GM18508 (cell line): ENCODE measurements around the gene LGR4.

ENCODE experiments used
- ATAC-seq: cut with Tn5 transposase; IDR thresholded peaks from one replicate; pipeline ENCODE4 v1.9.1; 2021; ENCODE audit warnings: moderate number of reproducible peaks; ENCODE audit not compliant: insufficient read depth, unreplicated experiment

The LGR4 gene

DNA sequence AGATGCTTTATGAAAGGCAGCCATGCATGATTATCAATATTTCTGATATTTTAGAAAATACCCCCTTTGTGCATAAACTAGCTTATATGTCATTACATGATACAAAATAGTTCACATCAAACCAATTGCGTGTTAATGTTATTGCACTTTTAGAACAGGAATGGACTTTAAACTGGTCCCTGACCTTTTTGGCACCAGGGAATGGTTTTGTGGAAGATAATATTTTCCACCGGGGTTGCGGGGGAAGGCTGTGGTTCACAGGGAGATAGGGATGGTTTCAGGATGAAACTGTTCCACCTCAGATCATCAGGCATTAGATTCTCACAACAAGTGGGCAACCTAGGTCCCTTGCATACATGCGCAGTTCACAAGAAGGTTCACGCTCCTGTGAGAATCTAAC, 16.5 kb upstream of the LGR4 start:
- ATAC-seq = no peak

DNA sequence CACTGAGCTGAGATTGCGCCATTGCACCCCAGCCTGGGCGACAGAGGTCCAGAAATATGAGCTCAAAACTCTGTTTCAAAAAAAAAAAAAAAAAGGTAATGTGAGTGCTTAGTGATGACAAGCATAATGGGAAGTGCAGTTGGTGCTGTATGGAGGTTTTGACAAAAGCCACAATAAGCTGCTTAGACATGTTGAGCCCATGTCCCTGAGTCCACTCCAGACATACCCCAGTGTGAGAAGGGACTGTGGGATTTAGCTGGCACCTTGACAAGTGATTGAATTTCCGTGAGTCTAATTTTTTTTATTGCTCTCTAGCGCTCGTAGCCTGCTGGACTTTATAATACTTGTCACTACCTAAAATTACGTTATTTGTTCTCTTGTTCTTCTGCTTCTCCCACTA, 15.1 kb upstream of the LGR4 start:
- no peak for ATAC-seq

DNA sequence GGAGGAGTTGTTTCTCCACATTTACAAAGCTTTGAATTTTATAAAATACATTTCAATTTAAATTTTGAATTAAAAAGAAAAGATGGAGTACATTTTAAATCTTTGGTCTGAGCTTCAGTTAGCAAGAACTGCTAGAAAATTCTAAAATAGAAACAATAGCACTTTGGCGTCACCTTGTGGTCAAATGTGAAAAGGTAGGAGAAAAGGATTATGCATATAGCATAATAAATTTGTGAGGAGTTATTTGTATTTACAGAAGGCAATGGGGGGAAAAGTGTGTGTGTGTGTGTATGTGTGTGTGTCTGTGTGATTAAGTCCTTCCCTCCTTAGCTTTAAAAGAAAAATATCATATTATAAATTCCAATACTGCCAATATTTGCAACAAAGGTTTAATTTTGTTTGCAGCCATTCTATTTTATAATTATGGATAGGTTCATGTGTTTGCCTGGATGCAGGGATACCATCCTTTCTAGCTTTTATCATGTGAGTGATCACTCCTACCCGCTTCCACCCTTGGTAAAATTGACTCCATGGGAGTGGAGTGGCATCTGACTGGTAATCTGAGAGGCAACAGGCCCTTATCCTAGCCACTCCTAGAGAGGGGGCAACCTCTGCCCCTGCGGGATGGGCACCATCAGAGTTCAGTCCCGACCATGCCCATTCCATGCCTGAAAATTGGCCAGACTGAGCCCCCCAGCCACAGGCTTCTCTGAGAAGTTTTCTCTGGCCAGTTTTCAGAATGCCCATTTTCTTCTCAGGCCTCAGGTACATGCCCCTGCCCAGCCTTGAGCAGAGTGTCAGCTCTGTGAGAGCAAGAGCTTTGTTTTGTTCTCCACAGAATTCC, 13.6 kb upstream of the LGR4 start:
- ATAC-seq = peak; percentile 49

DNA sequence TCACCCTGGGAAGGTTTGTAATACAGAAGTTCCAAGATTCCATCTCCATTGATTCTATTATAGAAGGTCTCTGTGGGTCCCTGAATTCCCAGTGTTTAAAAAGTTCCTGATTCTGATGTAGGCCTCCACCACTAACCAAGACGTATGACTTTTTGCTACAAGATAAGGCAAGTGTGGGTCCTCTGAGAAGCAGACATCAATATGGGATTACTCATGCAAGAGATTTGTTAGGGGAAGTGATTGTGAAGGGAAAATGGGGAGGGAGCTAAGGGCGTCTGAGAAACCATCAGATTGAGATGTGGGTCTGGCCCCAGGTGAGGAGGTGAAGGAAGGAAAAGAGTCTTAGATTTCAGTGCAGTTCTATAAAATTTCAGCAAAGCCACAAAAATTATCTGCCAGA, 10.2 kb upstream of the LGR4 start:
- no peak for ATAC-seq

DNA sequence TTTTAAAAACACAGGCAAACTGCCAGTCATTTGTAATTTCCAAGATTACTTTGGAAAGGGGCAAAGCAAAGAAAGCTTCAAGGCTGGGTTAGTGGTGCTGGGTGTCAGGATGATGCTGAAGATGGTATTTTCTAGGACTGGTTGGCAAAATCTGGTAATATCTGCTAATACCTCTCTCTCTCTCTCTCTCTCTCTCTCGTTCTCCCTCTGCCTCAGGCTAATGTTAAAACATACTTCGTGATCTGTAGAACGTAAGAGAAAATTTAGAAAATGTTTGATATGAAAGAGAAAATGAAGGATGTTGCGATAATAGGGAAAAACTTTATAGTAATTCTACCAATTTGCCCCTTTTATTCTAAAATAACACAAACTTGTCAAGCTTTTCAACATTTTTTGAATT, 9.4 kb upstream of the LGR4 start:
- ATAC-seq = no peak

DNA sequence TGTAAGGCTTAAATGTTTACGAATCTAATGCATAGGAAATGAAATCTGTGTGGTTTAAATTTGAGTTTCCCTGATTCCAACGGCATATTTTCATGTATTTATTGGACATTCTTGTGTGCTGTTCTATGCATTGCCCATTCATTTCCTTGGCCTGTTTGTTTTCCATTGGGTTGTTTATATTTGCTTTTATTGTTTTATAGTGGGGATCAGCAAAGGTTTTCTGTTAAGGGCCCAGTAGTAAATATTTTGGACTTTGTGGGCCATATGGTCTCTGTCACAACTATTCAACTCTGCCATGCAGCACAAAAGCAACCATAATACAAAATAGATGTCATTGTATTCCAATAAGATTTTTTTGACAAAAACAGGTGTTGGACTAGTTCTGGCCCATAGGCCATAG, 5.2 kb upstream of the LGR4 start:
- no peak for ATAC-seq

DNA sequence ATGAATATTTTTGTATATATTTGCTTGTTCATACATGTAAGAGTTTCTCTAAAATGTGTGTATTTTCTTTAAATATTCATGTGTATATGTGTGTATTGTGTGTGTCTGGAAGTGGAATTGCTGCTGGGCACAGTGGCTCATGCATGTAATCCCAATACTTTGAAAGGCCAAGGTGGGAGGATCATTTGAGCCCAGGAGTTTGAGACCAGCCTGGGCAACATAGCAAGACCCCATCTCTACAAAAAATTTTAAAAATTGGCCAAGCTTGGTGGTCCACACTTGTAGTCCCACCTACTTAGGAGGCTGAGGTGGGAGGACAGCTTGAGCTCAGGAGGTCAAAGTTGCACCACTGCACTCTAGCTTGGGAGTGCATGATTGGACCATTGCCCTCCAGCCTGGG, 4.7 kb upstream of the LGR4 start:
- no peak for ATAC-seq

DNA sequence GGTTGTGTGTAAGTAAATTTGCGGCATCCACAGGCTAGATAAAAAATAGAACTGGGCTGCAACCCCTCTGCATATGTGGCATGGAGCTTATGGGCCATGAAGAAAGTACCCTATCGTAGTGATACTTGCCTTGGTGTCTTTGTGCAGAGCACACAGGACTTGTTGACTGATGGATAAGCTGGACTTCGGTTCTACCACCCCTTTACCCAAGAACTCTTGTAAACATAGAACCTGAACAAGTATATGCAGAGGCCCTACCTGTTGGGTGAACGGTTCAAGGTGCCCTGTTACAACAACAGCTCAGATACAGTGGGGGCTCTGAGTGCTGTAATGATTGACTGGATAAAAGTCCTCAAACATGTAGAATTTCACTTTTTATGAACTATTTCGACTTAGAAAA, 3.0 kb upstream of the LGR4 start:
- ATAC-seq = no peak

DNA sequence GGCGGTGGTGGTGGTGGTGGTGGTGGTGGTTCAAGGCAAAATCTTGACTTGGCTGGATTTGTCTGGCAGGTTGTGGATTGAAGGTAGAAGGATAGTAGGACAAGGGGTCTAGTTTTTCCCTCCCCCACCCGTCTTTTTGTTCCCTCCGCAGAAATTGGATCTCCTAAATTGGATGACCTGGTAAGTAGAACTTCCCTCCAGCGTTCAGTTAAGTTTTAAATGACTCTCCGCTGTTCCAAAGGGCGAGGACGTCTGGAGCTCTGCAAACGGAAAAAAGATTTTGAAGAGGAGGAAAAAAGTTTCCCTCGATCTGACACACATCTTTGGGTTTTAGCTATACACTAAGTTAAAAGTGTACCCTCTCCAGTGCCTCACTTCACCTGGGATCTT, 422 bp upstream of the LGR4 start:
- no peak for ATAC-seq

DNA sequence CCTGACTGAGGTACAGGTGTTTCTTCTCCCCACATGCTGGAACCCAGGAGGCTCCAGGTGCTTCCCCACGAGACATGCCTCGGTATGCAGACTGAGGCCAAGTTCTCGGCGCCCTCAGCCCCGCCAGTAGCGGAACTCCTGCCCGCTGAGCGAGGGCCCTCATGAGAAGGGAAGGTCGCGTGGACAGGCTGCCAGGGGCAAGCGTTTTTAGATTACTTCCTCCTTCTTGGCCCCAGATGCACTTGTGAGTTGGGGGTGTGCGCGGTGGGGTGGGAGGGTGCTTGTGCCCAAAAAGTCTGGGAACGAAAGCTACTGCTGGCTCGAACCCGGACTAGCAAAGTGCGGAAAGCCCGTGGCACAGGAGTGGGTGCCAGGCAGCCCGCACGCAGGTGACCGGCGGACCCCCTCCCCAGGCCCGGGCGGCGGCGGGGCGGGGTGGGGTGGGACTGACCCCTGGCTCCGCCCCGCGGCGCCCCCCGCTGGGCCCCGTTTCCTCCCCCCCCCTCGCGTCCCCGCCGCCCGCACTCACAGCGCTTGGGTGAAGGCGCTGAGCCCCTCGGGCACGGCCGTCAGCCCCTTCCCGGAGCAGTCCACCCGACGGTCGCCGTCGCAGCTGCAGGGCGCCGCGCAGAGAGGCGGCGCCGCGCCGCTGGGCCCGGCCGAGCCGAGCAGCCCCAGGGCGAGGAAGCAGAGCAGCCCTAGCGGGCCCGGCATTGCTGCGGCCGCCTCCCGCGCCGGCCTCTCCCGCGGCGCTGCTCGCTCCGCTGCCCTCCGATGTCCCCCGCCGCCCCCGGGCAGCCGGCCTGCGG, 797 bp downstream of the LGR4 start:
- peak; percentile 19 for ATAC-seq

DNA sequence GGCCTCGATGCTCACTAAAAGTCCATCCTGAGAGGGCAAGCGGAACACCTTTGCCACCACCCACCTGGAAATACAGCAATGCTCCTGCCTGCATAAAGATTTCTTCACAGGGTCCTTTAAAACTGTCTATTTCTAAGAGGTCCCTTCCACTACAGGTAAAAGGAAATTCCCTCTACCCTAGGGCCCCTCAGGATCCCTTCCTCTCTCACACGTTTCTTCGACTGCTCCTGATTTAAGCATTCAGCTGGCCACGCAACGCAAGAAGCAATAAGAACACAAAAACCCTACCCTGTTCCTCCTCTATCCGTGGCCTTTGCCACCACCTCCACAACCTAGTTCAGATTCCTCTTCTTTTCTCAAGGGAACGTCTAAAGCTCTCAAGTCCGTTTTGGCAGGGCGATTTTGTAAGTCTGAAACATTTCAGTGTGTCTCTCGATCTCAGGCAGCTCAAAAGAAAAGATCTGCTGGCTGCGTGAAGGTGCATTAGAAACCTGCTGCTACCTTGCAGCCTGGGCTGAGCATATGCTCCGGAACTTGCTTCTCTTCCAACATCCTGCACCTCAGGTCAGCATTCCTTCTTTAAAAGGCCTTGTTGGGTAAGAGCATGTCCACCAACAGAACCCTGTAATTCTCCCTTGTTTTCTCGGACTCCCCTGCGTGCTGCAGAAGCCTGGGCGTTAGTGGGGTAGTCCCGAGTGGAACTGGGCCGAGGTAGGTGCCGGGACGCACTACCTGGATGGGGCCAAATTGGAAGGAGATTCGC, 1.6 kb downstream of the LGR4 start:
- no peak for ATAC-seq

DNA sequence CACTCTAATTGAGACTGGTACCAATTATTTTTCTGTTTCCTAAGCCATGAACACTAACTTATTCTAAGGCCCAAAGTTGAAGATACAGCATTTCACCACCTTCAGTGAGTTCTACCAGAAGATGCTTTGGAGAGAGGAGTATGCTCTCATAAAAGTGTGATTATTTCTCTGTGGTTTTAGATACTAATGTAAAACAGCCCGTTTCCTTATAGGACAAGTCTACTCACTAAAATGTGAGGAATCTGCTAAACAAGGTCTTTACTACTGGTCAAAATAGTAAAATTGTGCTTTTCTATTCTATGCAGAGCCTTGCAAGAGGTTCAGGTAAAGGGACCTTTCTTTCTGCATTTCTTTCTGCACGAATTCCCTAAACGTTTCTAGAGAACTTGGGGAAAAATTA, 2.4 kb downstream of the LGR4 start:
- no peak for ATAC-seq

DNA sequence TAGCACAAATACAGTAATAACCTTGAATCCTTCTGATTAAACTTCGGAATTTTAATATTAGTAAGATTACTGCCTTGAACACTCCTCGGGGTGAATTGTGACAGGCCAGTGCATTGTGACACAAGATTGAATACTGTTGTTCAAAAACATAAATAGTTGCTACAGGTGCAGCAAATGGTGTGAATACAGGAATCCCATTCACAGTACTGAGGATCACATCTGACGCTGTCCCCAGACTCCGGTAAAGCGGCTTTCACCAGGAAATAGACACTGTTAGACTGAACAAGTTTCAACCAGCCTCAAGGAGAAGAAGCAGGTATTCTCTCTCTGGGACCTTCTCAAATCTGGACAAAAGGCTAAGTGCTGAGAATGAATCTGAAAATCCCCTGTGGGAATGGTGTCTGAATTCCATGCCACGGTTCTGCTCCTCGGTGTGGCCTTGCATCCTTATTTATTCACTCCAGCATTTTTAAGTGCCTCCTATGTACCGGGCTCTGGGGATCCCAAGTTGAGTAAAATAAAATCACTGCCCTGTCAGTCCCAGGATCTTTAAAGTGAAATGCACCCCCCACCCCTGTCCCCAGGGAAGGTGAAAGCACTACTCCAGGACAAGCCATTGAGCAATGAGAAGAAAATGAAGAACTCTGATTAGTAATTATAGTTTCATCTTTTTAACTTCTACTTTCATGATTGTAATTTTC, 3.4 kb downstream of the LGR4 start:
- no peak for ATAC-seq

DNA sequence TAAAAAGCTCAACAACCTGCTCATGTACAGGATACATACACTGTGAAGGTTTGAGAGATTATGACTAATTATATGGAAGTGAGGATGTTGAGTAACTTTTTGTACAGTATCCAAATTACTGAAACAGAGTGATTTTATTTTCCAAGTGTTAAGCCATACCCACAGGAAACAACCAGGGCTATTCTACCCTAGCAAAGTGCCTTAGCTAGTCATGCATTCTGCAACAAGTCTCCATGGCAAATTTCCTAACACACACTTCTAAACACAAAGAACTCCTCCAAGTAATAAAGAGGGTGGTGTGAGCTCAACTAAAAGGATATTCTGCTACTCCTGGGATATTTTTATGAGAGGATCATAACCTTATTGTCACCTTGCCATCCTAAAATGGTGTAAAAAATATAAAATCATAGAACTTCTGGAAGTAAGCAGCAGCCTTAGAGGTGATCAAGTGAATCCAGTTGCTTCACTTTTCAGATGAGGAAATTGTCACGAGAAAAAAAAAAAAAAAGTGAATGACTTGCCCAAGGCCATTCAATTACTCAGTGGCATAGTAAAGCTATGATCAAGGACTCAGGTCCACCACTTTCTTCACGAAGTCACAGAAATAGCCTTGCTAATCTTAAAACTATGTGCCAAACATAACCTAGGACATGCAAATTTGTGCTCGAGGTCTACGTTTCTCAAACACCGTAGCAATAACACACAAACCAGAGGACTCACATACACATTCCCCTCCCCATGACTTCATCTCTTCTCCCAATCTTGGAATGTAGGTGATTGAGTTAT, 4.2 kb downstream of the LGR4 start:
- no peak for ATAC-seq

DNA sequence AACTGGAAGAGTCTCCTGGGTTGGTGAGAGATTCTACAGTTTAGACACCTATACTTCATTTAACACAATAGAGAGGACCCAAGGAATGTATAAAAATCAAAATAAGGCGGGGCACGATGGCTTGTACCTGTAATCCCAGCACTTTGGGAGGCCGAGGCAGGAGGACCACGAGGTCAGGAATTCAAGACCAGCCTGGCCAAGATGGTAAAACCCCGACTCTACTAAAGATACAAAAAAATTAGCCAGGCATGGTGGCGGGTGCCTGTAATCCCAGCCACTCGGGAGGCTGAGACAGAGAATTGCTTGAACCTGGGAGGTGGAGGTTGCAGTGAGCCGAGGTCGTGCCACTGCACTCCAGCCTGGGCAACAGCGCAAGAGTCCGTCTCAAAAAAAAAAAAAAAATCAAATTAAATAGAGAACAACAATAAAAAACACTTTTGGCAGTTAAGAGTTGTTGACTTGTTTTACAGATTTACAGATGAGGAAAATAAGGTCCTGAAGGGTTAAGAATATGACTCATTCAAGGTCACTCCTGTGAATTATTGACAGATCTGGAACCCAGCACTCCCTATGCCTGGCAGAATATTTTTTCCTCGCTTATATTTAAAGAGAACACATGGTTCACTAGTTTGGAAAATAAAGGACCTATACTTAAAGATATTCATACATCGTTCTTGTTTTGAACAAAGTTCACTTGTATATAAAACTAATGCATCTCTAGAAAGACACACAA, 5.2 kb downstream of the LGR4 start:
- ATAC-seq = no peak

DNA sequence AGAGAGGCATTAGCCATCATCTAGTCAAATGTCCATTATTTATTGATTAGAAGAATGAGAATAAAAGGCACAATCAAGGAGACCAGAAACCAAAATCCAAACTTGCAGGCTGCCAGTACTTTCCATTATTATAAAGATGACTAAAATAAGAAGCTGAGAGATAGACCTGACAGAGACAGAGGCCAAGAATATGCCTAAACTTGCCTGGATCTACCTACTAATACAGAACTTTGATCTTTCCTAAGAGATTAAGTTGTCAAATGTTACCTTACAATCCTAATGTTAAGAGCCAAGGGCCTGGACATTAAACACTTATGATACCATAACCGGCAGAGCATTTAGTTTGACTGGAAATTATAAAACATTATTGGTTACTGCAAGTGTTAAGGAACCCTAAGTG, 6.2 kb downstream of the LGR4 start:
- no peak for ATAC-seq

DNA sequence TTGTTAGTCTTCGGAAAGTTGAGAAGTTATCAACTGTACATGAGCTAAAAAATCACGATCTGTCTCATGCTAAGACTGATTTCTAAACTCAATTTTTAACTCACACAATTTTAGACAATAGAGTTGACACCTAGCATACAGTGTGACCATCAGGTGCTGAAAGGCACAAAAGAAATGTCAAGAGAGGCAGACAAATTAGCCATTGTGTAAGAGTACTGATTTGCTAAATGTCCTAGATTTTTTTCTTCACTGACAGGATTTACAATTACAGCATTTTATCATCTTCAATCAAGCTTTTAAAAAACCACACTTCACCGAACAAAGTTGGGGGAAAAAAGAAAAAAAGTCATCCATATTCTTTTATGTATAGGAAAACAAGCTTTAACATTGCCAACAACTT, 7.0 kb downstream of the LGR4 start:
- ATAC-seq = no peak

DNA sequence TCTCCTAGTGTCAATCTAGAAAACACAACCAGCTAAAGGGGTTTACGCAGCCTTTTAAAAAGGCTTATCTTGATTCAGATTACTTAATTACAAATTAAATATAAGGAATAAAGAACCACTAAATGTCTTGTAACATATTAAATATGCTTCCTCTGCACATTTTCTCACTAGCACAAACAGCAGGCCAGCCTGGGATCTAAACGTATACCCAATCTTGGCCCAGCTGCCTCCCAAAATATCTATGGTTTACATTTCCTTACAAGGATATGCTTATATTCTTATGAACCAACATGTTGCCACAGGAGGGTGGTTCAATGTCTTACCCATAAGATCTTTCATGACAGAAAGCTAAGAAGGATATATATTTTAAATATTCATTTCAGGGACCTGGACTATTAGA, 7.7 kb downstream of the LGR4 start:
- ATAC-seq = no peak

DNA sequence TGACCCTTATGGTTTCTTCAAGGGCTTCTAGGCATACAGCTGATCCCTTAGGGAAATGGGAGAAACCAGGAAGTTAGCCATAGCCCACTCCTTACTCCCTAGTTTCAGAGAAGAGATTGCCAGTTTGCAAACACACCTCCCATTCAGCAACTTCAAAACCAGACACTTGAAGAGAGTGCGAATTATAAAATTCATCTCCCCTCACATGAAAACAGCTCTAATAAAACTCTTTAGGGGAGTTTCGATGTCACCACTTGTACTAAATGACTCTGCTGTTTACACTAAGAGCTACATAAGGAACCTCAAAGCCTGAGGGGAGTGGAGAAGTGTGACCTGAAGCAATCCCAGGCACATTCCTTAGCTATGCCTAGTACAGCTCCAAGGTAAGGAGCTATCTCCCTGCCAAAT, 8.3 kb downstream of the LGR4 start:
- ATAC-seq = no peak
